ENCODE measurements around the gene SORBS1.

GRCh38 chr10:95482501-95483233 lies 78.5 kb downstream of the SORBS1 start:
- TF ChIP-seq PRDM4 (tag by site-specific recombination; IDR thresholded peaks at IDR 0.05), result no peak
- TF ChIP-seq CTCF (tag by site-specific recombination; IDR thresholded peaks at IDR 0.05), result no peak

Data from HEK293 (cell line).